HuH-7 (cell line): ENCODE data around the gene UGGT1.
"Not testable (repeated sequence)": the region's sequence is repeated elsewhere in the genome, so short reads cannot be mapped to it uniquely, and the experiment has no call there.

Experiments used
- DNase-seq: peaks from one replicate; pipeline ENCODE4 v3.0.0; 2011; ENCODE audit warnings: low spot score

UGGT1 gene

GRCh38 chr2:128115921-128116623 lies 25.1 kb downstream of the UGGT1 start:
- DNase-seq, result no peak

GRCh38 chr2:128134573-128134972 lies 43.6 kb downstream of the UGGT1 start:
- DNase-seq, result no peak

GRCh38 chr2:128137094-128137616 lies 46.2 kb downstream of the UGGT1 start:
- DNase-seq, result no peak

GRCh38 chr2:128139624-128140023 lies 48.6 kb downstream of the UGGT1 start:
- no peak for DNase-seq

GRCh38 chr2:128145651-128146050 lies 54.7 kb downstream of the UGGT1 start:
- no peak for DNase-seq

GRCh38 chr2:128153786-128154185 lies 62.8 kb downstream of the UGGT1 start:
- DNase-seq, result no peak

- DNase-seq, result no peak
Measured at GRCh38 chr2:128154225-128154624, 63.2 kb downstream of the UGGT1 start.

GRCh38 chr2:128155970-128156369 lies 65.0 kb downstream of the UGGT1 start:
- DNase-seq, result no peak

GRCh38 chr2:128156812-128157211 lies 65.8 kb downstream of the UGGT1 start:
- DNase-seq, result no peak

GRCh38 chr2:128157644-128158043 lies 66.6 kb downstream of the UGGT1 start:
- DNase-seq, result no peak

- no peak for DNase-seq
Measured at GRCh38 chr2:128158176-128158575, 67.2 kb downstream of the UGGT1 start.

GRCh38 chr2:128159437-128159836 lies 68.4 kb downstream of the UGGT1 start:
- no peak for DNase-seq

GRCh38 chr2:128160616-128161275 lies 69.7 kb downstream of the UGGT1 start:
- DNase-seq, result no peak

GRCh38 chr2:128162266-128162665 lies 71.3 kb downstream of the UGGT1 start:
- DNase-seq, result no peak

- DNase-seq, result no peak
Measured at GRCh38 chr2:128164311-128164710, 73.3 kb downstream of the UGGT1 start.

GRCh38 chr2:128166746-128167353 lies 75.8 kb downstream of the UGGT1 start:
- no peak for DNase-seq

GRCh38 chr2:128169094-128169493 lies 78.1 kb downstream of the UGGT1 start:
- no peak for DNase-seq

- no peak for DNase-seq
Measured at GRCh38 chr2:128169497-128169896, 78.5 kb downstream of the UGGT1 start.

GRCh38 chr2:128169933-128170709 lies 79.1 kb downstream of the UGGT1 start:
- DNase-seq, result no peak

- no peak for DNase-seq
Measured at GRCh38 chr2:128170776-128171175, 79.8 kb downstream of the UGGT1 start.

GRCh38 chr2:128172191-128172590 lies 81.2 kb downstream of the UGGT1 start:
- no peak for DNase-seq

- not testable (repeated sequence) for DNase-seq
Measured at GRCh38 chr2:128174067-128174466, 83.1 kb downstream of the UGGT1 start.
